Right renal pelvis (tissue), 4 donors: ENCODE data around the gene SMAD7. TPM values are rescaled to one million over a fixed set of nuclear protein-coding genes. Genes with fewer than 3 reads are reported as not detected.
"Not testable (repeated sequence)": the region's sequence is repeated elsewhere in the genome, so short reads cannot be mapped to it uniquely, and the experiment has no call there.

Experiments
- DNase-seq, 4 donors: peaks; one replicate each; pipeline ENCODE4 v3.0.0-alpha.2; 2013; ENCODE audit warnings: low read depth in 4 of 4, low spot score in 3 of 4, missing footprints in 1 of 4
- polyA plus RNA-seq, 4 donors: library from polyadenylated mRNA; unstranded; fragments of 120-200 nt; gene quantifications; one replicate each; pipeline ENCODE4 v1.2.1, GENCODE V29; 2013; ENCODE audit not compliant: insufficient read length in 4 of 4

The SMAD7 gene
- polyA plus RNA-seq, 4 donors: 66.6 to 73.8 (median 69.0) TPM

GRCh38 chr18:48885924-48886400 is 64.8 kb downstream of the SMAD7 start:
- no peak for DNase-seq

- DNase-seq: no peak
These were observed 65.4 kb downstream of the SMAD7 start for GRCh38 chr18:48885266-48885923.

- DNase-seq: no peak
These were observed 66.0 kb downstream of the SMAD7 start for GRCh38 chr18:48884771-48885170.

- no peak for DNase-seq
These were observed 66.5 kb downstream of the SMAD7 start for GRCh38 chr18:48884306-48884705.

GRCh38 chr18:48882379-48882778 is 68.4 kb downstream of the SMAD7 start:
- DNase-seq: no peak

- no peak for DNase-seq
These were observed 69.8 kb downstream of the SMAD7 start for GRCh38 chr18:48880931-48881330.

- no peak for DNase-seq
These were observed 71.7 kb downstream of the SMAD7 start for GRCh38 chr18:48879008-48879431.

GRCh38 chr18:48878471-48878870 is 72.3 kb downstream of the SMAD7 start:
- DNase-seq: no peak

GRCh38 chr18:48877941-48878340 is 72.8 kb downstream of the SMAD7 start:
- no peak for DNase-seq

GRCh38 chr18:48876590-48876989 is 74.2 kb downstream of the SMAD7 start:
- DNase-seq: no peak

- DNase-seq: no peak
These were observed 74.7 kb downstream of the SMAD7 start for GRCh38 chr18:48875942-48876511.

- DNase-seq: no peak
These were observed 75.3 kb downstream of the SMAD7 start for GRCh38 chr18:48875314-48875941.

- DNase-seq: no peak
These were observed 76.0 kb downstream of the SMAD7 start for GRCh38 chr18:48874701-48875162.

GRCh38 chr18:48874233-48874632 is 76.5 kb downstream of the SMAD7 start:
- no peak for DNase-seq

GRCh38 chr18:48872234-48873145 is 78.3 kb downstream of the SMAD7 start:
- DNase-seq: no peak

- DNase-seq: no peak
These were observed 79.2 kb downstream of the SMAD7 start for GRCh38 chr18:48871391-48872166.

GRCh38 chr18:48870926-48871325 is 79.8 kb downstream of the SMAD7 start:
- not testable (repeated sequence) for DNase-seq
